ENCODE measurements around the gene NKX1-1. TPM values are rescaled to one million over a fixed set of nuclear protein-coding genes. Genes with fewer than 3 reads are reported as not detected.

Gene NKX1-1
- total and polyA plus RNA-seq, 9 of the 15 experiments (the other 6 are each of a cell fraction or from before 2014, with no cell fraction given): not detected

DNA sequence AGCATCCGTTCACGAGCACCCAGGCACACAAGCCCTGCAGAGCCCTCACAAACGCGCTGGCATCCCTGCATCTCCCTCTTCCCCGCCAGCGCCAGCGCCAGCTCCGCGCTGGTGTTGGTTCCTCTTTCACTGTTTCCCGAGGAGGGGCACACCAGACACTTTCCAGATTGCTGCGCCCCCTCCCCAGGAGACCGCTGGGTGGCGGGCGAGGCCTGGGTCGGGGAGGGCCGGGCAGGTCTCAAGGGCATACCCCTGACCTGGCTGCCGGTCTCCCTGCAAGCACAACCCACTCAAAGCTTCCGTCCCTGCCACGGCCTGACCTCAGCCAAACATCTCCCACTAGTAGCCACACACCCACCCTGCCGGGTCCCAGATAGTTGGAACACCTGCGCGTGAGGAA is 2.2 kb upstream of the NKX1-1 start (continued):
- TF ChIP-seq MGA (IDR thresholded peaks at IDR 0.05) (no peak), ZNF583 (CRISPR knock-in tag; IDR thresholded peaks at IDR 0.05) (no peak), MEF2A (IDR thresholded peaks at IDR 0.05; ENCODE audit: control insufficient read depth, low read depth, low read length) (no peak), ZNF232 (CRISPR knock-in tag; IDR thresholded peaks at IDR 0.05) (no peak), TAF9B (IDR thresholded peaks at IDR 0.05; ENCODE audit: partially characterized antibody) (no peak), ELF2 (CRISPR knock-in tag; IDR thresholded peaks at IDR 0.05) (no peak), PURB (CRISPR knock-in tag; IDR thresholded peaks at IDR 0.05; ENCODE audit: low read depth) (no peak), POU5F1 (IDR thresholded peaks at IDR 0.05; ENCODE audit: borderline replicate concordance, low read depth, low read length, partially characterized antibody) (no peak), SMC3 (conservative IDR thresholded peaks at IDR 0.05; ENCODE audit: insufficient read depth, low read depth, low read length) (0 out of 2 replicates have a peak, but pooled peaks have one; percentile 18), ZNF589 (CRISPR knock-in tag; IDR thresholded peaks at IDR 0.05; ENCODE audit: low read depth) (no peak), POLR2AphosphoS5 (IDR thresholded peaks at IDR 0.05; ENCODE audit: control insufficient read depth, insufficient read depth, low read depth, low read length) (no peak)
- TF ChIP-seq, protein P1, sequence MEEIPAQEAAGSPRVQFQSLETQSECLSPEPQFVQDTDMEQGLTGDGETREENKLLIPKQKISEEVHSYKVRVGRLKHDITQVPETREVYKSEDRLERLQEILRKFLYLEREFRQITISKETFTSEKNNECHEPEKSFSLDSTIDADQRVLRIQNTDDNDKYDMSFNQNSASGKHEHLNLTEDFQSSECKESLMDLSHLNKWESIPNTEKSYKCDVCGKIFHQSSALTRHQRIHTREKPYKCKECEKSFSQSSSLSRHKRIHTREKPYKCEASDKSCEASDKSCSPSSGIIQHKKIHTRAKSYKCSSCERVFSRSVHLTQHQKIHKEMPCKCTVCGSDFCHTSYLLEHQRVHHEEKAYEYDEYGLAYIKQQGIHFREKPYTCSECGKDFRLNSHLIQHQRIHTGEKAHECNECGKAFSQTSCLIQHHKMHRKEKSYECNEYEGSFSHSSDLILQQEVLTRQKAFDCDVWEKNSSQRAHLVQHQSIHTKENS (CRISPR knock-in tag; IDR thresholded peaks at IDR 0.05): no peak
- TF ChIP-seq, protein P2, sequence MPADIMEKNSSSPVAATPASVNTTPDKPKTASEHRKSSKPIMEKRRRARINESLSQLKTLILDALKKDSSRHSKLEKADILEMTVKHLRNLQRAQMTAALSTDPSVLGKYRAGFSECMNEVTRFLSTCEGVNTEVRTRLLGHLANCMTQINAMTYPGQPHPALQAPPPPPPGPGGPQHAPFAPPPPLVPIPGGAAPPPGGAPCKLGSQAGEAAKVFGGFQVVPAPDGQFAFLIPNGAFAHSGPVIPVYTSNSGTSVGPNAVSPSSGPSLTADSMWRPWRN (IDR thresholded peaks at IDR 0.05; ENCODE audit: low read depth): no peak
- TF ChIP-seq, protein P3, sequence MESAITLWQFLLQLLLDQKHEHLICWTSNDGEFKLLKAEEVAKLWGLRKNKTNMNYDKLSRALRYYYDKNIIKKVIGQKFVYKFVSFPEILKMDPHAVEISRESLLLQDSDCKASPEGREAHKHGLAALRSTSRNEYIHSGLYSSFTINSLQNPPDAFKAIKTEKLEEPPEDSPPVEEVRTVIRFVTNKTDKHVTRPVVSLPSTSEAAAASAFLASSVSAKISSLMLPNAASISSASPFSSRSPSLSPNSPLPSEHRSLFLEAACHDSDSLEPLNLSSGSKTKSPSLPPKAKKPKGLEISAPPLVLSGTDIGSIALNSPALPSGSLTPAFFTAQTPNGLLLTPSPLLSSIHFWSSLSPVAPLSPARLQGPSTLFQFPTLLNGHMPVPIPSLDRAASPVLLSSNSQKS (CRISPR knock-in tag; IDR thresholded peaks at IDR 0.05): no peak

All from K562 (cell line).